ENCODE results near the gene OR4C6.

Gene OR4C6

GRCh38 chr11:55658608-55659007, 3.4 kb upstream of the OR4C6 start:
- peak; percentile 61 for DNase-seq (ENCODE audit: low read depth)
- H3K4me3 ChIP-seq (ENCODE audit: low read depth, low read length): peak overlapping the region; percentile 16; the same call in 1 of the 2 replicates
- TF ChIP-seq, protein P1, sequence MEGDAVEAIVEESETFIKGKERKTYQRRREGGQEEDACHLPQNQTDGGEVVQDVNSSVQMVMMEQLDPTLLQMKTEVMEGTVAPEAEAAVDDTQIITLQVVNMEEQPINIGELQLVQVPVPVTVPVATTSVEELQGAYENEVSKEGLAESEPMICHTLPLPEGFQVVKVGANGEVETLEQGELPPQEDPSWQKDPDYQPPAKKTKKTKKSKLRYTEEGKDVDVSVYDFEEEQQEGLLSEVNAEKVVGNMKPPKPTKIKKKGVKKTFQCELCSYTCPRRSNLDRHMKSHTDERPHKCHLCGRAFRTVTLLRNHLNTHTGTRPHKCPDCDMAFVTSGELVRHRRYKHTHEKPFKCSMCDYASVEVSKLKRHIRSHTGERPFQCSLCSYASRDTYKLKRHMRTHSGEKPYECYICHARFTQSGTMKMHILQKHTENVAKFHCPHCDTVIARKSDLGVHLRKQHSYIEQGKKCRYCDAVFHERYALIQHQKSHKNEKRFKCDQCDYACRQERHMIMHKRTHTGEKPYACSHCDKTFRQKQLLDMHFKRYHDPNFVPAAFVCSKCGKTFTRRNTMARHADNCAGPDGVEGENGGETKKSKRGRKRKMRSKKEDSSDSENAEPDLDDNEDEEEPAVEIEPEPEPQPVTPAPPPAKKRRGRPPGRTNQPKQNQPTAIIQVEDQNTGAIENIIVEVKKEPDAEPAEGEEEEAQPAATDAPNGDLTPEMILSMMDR (IDR thresholded peaks at IDR 0.05; ENCODE audit: insufficient read depth, low read depth, low read length, missing control alignments): no peak

DNA sequence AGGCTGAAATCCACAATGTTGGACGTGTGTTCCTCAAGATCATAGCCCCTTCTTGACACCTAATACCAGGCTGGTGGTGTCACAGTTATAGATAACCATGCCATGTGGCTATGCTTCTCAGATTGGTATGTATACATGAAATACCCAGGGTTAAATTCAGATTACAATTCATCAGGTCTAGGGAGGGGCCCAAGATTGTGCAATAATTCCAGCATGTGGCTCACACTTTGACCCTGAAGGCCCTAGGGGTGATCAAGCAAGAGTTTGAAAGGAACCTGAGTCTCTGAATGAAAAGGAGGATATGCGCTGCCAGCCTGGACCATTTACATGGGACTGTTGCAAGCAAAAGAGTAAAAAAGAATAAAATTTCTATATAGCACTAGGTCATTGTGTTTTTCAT, 7.4 kb downstream of the OR4C6 start:
- H3K4me3 ChIP-seq (ENCODE audit: low read depth, low read length): no peak overlapping the region
- TF ChIP-seq, protein P1 (IDR thresholded peaks at IDR 0.05; ENCODE audit: insufficient read depth, low read depth, low read length, missing control alignments): no peak
- no peak for DNase-seq (ENCODE audit: low read depth)

DNA sequence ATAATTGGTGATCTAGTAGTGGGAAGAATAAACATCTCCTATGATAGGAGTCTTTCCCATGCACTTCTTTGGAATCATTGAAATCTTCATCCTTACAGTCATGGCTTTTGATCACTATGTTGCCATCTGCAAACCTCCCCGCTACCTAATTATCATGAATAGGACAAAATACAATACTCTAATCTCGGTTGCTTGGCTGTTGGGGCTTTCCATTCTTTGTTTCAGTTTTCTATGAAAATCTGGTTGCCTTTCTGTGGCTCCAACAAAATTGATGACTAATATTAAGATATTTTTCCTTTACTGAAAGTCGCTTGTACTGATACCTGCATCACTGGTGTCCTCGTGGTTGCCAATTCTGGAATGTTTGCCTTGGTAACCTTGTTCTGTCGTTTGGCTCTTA, 11.9 kb downstream of the OR4C6 start:
- TF ChIP-seq, protein P1 (IDR thresholded peaks at IDR 0.05; ENCODE audit: insufficient read depth, low read depth, low read length, missing control alignments): no peak
- no peak for DNase-seq (ENCODE audit: low read depth)

GRCh38 chr11:55697817-55698216, 35.8 kb downstream of the OR4C6 start:
- peak; percentile 82 for DNase-seq (ENCODE audit: low read depth)
- TF ChIP-seq, protein P1 (IDR thresholded peaks at IDR 0.05; ENCODE audit: insufficient read depth, low read depth, low read length, missing control alignments): no peak
- no peak overlapping the region for H3K4me3 ChIP-seq (ENCODE audit: low read depth, low read length)

More for the DNA sequence above, 11.9 kb downstream of the OR4C6 start:
- no peak overlapping the region for H3K4me3 ChIP-seq (ENCODE audit: low read depth, low read length)

- TF ChIP-seq, protein P1 (IDR thresholded peaks at IDR 0.05; ENCODE audit: insufficient read depth, low read depth, low read length, missing control alignments): no peak
- no peak for DNase-seq (ENCODE audit: low read depth)
- no peak overlapping the region for H3K4me3 ChIP-seq (ENCODE audit: low read depth, low read length)
Measured at GRCh38 chr11:55701429-55701828, 39.4 kb downstream of the OR4C6 start.

- TF ChIP-seq, protein P1 (IDR thresholded peaks at IDR 0.05; ENCODE audit: insufficient read depth, low read depth, low read length, missing control alignments): peak; percentile 45
- peak; percentile 66 for DNase-seq (ENCODE audit: low read depth)
- H3K4me3 ChIP-seq (ENCODE audit: low read depth, low read length): no peak overlapping the region
Measured at GRCh38 chr11:55707029-55707428, 45.0 kb downstream of the OR4C6 start.
